HG03196 (cell line): ENCODE data around the gene HUWE1.
A peak's percentile ranks its signal among the peaks of the same experiment; 100 is the strongest.

Experiments
- ATAC-seq: cut with Tn5 transposase; IDR thresholded peaks from one replicate; pipeline ENCODE4 v1.9.1; 2021; ENCODE audit not compliant: unreplicated experiment

The HUWE1 gene

DNA sequence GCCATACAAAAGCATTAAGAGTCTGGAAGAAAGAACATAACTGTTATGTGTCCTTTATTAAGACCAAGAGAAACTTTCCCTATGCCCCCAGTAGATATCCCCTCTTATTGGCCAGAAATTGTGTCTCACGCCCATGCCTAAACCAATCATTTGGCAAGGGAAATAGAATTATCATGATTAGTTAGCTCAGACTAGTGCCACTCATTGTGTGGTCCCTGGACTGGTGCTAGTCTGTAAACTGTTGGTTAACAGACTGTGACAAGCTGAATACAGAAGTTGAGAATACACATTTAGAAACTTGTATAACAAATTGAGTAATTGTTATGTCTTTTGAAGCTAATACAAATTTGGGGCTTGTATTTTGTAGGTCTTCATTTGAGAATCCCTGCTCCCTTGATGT lies 8.1 kb upstream of the HUWE1 start:
- ATAC-seq: no peak

DNA sequence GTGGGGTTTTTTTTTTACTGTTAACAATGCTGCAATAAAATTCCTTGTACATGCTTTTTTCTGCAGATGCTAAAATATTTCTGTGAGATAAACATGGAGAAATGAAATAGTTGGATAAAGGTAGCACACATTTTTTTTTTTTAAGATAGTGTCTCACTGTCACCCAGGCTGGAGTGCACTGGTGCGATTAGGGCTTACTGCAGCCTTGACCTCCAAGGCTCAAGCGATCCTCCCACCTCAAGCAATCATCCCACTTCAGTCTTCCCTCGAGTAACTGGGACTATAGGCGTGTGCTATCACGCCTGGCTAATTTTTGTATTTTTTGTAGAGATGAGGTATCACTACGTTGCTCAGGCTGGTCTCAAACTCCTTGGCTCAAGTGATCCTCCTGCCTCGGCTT lies 1.8 kb upstream of the HUWE1 start:
- ATAC-seq: no peak

DNA sequence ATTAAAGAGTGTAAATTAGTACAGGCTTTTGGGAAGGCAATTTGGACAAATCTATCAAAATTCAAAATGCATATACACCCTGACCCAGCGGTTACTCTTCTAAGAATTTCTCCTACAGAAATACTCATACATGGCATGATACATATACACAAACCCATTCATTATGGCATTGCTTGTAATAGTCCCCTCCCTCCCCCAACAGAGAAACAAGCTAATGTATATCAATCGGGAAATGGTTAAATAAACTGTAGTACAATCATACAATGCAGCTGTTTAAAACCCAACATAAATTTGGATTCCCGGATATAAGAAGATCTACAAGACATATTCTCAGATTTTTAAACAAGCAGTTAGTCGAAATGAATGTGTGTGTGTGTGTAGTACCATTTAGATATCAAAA lies 808 bp downstream of the HUWE1 start:
- ATAC-seq: no peak

DNA sequence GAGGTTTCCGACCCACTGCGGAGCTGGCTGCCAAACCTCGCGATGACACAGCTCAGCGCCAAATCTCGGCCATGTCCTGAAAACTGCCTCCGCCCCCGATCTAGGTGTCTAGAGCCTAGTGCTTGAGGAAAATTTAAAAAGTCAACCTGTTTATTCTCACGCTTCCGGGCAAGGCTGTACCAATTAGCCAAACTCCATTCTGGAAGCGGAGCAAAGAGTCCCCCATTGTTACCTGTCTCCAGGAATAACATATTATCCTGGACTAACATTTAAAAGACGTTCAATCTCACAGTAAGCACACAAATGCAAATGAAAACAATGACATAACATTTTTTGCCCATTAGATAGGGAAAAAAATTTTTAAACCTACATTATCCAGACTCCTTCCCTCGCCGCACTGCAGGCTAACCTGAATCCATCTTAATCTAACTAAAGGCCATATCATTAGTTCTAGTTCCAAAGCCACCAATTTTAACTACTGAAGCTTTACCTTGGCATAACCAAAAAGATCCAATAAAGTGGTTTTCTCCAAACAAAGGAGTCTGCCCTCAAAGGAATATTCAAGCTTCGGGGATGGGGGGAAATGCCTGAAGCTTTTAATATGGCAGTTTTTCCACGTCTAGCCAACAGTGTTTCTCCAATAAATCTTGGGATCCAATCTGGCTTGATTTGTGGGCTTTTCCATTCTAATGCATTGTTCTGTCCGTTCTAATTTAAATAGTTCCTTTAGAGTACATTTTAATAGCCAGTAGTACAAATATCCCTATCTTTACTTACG lies 1.9 kb downstream of the HUWE1 start:
- ATAC-seq: peak; percentile 74

DNA sequence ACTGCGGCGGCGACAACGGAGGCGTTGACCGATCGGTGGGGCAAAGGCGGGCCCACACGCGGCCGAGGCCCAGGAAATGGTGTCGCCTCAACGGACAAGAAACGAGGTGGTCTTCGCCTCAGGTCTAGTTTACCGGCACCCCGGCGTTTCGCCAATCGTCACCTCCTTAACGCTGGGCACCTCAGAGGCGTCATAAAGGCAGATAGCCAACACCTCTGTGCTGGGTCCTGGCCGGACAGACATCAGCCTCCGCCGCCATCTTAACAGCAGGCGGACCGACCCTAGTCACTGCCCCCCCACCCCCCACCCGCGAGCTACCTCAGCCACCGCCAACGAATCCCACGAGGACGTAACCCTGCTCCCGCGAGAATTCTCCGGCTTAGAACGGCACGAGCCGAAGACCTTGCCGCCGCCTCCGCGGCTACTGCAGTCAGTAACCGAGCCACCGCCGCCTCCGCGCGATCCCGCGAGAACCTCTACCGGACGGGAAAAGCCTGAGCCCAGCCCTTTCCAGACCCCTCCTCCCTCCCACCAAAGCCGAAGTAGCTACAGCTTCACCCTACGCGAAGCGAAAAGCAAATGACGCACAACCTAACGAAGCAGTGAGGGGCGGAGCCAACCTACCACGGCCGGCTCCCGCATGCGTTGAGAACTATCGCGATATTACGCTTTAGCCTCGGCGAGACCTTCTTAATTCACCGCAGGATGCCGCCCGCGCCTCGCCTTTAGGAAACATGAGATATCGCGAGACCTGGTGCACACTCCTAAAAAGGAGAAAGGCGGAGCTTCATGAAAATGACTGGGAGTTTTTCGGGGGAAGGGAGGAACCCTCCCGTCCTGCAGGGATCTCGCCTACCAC lies 2.7 kb downstream of the HUWE1 start:
- peak; percentile 74 for ATAC-seq

DNA sequence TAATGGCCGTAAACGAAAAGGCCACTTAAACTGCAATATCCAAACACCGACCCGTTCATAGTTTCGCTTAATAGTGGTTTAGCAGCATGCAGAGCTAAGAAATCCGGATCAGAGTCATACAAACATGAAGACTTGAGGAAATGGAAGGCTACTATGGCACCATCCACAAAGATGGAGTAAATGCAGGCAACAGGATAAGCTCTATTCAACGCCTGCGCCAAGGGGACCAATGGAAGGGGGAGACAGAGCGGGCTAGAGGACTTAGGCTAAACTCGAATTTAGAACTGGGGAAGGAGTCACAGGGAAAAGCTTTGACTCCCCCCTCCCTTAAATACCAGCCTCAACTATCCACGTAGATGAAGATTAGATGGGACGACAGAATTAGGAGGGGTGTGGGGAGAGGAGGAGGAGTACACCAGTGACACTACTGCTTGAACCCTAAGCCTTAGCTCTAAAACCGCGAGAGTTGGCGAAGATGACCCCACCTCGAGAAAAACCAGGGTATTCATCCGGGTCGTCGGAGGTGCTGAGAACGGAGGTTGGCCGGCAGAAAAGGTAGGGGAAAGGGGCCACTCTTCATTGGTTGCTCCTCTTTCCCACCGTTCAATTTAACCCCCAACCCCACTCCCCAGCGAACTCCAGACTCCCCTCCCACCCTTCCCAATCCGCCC lies 3.5 kb downstream of the HUWE1 start:
- no peak for ATAC-seq

DNA sequence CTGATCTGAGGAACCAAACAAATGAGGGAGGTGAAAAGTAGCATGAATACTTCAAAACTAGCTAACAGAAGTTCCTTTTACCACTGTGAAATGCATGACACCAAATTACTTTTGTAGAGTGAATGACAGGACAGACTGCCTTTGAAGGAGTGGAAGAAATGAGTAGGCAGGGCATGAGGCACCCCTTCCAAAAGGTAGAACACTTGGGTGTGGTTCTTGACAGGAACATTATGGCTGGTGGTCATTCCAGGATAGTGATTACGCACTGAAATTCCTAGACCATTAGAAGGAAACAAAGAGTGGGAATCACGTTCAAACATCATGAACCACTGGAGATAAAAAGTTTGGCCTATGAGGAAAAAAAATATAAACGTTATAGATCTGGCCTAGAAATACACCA lies 4.9 kb downstream of the HUWE1 start:
- ATAC-seq: no peak

DNA sequence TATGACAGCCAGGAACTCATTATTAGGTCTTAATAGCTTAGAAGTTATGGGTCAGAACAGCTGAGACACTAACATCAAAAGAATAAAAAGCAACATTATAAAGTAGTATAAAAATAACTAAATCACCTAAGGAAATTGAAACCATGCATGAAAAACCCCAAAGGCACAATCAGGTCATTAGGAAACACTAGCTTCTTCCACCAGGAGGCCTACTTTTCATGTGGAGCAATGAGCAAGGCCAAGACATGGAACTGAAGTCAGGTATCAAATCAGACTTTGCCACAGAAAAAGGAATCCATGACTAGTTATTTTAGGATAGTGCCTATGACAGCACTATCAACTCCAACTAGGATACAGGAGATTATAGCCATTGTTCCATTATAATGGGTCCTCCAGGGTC lies 7.9 kb downstream of the HUWE1 start:
- no peak for ATAC-seq

DNA sequence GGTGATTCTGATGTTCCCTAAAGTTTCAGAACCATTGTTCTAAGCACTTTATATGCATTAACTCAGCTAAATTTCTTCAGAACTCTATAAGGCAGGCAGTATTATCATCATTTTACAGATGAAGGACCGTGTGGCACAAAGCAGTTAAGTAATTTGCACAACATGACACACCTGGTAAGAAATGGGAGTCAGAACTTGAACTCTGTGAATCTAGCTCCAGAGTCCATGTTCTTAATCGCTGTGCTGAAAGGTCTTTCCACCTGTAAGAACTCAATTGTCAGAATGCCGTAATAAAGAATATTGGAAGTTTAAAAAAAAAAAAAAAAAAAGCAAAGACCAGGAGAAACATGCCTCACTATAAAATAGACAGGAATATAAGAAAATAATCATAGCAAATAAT lies 9.2 kb downstream of the HUWE1 start:
- ATAC-seq: no peak

DNA sequence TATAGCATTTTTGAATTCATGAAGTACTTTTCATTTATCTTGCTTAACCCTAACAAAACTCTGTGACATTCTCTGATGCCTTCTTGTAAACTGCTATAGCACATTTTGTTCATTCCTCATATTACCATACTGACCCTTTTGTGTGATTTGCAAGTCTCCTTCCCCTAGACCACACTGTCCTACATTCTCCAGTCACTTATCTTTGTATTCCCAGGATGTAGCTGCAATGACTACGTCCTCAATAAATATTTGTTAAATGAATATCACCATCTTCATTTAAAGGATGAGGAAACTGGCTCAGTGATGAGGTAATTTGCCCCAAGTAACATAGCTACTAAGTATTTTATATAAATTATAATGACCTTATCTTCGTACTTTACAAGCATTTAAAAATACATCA lies 11.9 kb downstream of the HUWE1 start:
- no peak for ATAC-seq

DNA sequence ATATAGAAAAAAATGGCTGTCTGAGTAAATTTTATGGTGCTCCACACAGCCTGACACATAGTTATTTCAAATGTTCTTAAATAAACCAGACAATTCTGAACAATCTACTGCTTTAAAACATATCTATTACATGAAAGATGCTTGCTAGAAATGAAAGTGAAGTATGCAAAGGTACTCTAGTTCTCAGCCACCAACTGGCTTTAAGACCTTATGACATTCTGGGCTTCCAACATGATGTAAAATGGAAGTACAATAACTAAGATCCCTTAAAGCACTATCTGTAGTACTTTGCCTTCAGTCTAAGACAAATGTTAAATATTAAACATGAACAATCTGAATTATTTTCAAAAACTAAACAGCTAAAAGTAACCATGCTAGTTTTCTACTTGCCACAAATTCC lies 17.3 kb downstream of the HUWE1 start:
- no peak for ATAC-seq

DNA sequence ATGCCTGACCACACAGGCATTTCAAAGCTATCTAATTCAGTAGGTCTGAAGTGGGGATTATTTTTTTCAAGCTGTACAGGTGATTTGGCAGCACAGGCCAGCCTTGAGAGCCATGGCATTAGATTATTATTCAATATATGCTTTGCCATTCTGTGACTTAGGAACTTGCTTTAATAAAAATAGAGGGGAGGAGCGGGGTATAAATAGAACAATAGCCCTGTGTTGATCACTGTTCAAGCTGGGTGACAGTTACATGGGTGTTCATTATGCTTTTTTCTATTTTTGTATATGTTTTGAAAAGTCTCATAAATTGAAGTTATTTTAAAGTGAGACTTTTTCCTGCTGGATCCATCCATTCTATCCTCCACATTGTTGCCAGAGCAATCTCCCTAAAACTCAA lies 20.3 kb downstream of the HUWE1 start:
- ATAC-seq: no peak

DNA sequence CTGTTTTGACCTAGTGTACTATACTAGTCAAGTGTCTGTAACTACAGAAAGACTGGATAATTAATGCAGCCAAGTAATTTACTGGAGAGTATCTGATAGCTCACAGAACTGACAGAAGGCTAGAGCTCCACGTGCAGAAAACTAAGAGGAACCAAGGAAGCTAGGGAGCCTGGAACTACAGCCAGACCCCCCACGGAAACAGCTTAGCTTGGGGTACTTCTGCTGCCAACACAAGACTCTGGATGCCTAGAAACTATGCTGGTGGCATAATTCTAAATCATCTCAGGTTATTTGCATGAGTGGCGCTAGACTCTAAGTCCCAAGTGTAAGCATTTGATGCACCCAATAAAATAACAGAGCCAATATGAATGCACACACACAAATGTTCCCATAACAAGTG lies 26.5 kb downstream of the HUWE1 start:
- ATAC-seq: no peak

DNA sequence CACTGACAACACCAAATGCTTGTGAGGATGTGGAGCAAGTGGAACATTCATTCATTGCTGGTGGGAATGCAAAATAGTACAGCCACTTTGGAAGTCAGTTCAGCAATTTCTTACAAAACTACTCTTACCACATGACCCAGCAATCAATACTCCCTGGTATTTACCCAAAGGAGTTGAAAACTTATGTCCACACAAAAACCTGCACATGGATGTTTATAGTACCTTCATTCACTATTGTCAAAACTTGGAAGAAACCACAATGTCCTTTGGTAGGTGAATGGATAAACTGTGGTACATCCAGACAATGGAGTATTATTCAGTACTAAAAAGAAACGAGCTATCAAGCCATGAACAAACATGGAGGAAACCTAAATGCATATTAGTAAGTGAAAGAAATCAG lies 27.5 kb downstream of the HUWE1 start:
- no peak for ATAC-seq

DNA sequence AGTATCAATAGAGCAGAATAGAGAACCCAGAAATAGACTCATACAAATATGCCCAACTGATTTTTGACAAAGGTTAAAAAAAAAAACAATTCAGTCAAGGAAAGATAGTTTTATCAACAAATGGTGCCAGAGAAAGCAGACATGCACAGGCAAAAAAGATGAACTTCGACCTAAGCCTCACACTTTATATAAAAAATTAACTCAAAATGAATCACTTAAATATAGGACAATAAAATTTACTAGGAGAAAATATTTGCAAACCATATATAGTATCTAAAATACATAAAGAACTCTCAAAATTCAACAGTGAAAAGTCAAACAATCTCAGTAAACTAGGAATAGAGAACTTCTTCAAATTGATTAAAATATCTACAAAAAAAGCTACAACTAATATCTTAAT lies 29.7 kb downstream of the HUWE1 start:
- ATAC-seq: no peak

DNA sequence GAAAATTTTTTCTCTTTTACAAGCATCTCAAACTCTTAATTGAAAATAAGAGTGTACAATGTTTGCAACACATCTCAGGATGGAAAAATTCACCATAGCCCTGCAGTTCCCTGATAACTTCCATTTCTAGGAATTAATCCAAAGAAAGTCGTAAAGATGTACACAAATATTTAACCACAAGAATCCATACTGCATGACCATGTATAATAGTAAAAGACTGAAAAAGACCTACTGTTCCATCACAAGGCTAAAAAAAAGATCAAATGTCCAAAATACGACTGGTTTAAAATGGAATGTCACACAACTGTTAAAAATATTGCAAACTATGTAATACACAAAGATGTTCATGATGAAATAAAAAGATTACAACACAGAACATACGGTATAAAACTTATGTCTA lies 32.1 kb downstream of the HUWE1 start:
- ATAC-seq: no peak

DNA sequence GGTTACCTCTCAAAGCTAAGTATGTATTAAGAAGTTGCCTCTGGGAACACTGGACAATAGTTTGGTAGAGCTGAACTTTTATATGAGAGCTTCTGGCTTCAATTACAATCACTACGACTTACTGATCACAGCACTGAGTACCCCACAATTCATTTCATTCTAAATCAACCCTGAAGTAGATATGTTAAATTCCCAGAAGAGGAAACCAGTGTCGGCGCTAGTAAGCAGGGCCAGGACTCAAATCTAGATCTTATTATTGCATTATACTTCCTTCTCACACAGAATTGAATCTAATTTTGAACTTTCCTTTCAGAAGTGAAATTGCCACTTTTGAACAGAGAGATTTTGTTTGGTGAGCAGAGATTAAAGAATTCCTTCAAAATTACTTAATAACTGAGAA lies 41.8 kb downstream of the HUWE1 start:
- ATAC-seq: no peak

DNA sequence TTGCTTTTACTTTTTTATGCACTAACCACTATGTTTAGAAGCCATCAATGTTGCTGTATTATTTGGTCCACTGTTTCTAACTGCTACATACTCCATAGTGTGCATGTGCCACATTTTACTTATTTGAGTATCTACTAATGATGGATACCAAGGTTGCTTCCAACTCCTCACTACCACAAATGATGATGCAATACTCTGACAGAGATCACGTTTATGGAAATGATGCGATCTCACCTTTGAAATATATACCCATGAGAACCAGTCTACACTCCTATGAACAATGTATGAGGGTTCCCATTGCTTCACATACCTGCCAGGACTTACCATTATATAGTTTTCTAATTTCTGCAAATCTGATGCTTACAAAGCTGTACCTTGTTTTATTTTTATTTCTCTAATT lies 44.2 kb downstream of the HUWE1 start:
- no peak for ATAC-seq

DNA sequence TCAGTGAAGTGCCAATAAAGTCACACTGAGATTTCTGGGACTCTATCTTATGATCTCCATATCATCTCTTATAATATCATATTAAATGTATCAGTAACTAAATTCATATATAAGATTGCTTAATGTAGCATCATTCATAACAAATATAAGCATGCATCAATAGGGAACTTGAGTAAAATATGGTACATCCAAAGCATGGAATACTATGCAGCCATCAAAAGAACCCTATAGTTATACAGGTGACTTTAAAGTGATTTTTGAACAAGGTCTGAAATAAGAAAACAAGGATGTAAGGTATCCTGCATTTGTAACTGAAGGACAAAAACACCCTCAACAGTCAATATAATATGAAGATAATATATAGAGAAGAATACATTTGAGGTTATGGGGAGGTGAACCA lies 47.3 kb downstream of the HUWE1 start:
- no peak for ATAC-seq

DNA sequence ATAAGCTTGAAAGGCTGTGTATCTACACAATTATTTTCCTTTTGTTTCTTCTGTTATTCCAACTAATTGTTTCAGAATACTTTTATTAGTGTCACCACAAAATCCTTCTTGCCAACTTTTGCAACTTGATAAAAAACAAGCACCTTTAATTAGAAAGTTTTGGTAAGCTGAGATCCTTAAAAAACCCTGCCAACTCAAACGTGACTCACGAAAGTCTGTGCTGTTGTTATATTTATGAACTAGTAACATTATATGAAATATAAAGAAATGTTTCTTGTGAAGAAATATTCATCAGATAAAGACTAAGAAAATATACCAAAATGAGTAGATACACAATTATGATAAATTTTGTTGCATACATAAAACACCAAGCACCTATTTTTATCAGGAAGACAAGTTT lies 49.0 kb downstream of the HUWE1 start:
- no peak for ATAC-seq

DNA sequence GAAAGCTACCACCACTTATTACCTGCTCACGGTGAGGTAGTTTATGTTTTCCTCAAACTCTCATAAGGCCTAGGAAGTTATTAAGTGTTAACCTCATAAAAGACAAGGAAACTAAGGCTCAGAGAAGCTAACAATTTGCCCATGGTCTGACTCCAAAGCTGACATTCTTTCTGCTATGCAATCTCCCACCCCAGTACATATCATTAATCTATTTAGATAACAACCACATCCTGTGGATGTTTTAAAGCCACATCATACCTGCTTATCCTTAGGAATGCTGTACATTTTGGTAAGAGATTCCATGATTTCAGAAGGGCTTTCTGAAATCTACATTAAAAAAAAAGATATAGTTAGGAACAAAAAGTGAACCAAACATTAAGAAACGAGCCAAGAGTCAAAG lies 55.4 kb downstream of the HUWE1 start:
- no peak for ATAC-seq

DNA sequence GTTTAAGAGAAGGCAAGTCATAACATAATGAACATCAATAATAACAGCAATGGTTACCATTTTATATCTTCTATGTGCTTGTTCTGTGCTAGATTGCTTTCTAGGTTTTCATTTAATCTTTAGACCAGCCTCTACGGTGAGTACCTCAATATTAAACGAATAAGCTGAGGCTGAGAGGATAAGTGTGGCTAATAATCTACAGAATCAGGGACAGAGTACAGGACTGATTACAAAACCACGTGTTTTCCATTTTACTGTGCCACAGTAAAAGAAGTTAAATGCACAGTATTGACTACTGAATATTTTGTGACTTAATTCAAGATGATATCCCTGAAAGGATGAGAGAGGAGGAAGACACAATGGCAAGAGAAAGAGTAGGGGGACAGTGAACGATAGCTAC lies 56.3 kb downstream of the HUWE1 start:
- no peak for ATAC-seq
